HepG2 (cell line): ENCODE data around the gene ZFTA. TPM values are rescaled to one million over a fixed set of nuclear protein-coding genes. Genes with fewer than 3 reads are reported as not detected.
A peak's percentile ranks its signal among the peaks of the same experiment; 100 is the strongest.

Experiments
- AGO2 ChIP-seq: fragments of 200-400 bp; formaldehyde crosslinking; optimal IDR thresholded peaks from 2 replicates; pipeline ENCODE3; 2017; ENCODE audit warnings: mild to moderate bottlenecking, low read depth, low read length, moderate library complexity
- HOXA9 ChIP-seq: sonication (generic); formaldehyde crosslinking; IDR thresholded peaks from 2 replicates; pipeline ENCODE4 v1.8.1; 2022; ENCODE audit warnings: missing genetic modification reagents, mild to moderate bottlenecking, moderate library complexity, borderline replicate concordance
- KAT8 ChIP-seq: IDR thresholded peaks from 2 replicates; pipeline ENCODE4 v1.6.1; 2016; ENCODE audit warnings: missing genetic modification reagents, missing compliant biosample characterization
- MED8 ChIP-seq: sonication (generic); formaldehyde crosslinking; IDR thresholded peaks from 2 replicates; pipeline ENCODE4 v1.8.1; 2023; ENCODE audit warnings: mild to moderate bottlenecking, missing genetic modification reagents; ENCODE audit not compliant: insufficient replicate concordance
- MIXL1 ChIP-seq: IDR thresholded peaks from 2 replicates; pipeline ENCODE4 v1.6.1; 2016
- PHF20 ChIP-seq: sonication (generic); formaldehyde crosslinking; IDR thresholded peaks from 2 replicates; pipeline ENCODE4 v1.5.0; 2020; ENCODE audit warnings: mild to moderate bottlenecking, missing genetic modification reagents
- SAP130 ChIP-seq: IDR thresholded peaks from 2 replicates; pipeline ENCODE4 v1.6.1; 2016; ENCODE audit warnings: low read depth
- SRSF1 ChIP-seq: fragments of 200-400 bp; formaldehyde crosslinking; optimal IDR thresholded peaks from 2 replicates; pipeline ENCODE3; 2017; ENCODE audit warnings: mild to moderate bottlenecking, low read depth, low read length, moderate library complexity
- U2AF1 ChIP-seq: fragments of 200-400 bp; formaldehyde crosslinking; optimal IDR thresholded peaks from 2 replicates; pipeline ENCODE3; 2017; ENCODE audit warnings: mild to moderate bottlenecking, low read depth, low read length
- ZBTB2 ChIP-seq: sonication (generic); formaldehyde crosslinking; IDR thresholded peaks from 2 replicates; pipeline ENCODE4 v1.8.0; 2022; ENCODE audit warnings: low read depth, missing genetic modification reagents
- ZFY ChIP-seq: sonication (generic); formaldehyde crosslinking; IDR thresholded peaks from 2 replicates; pipeline ENCODE4 v1.4.0; 2020; ENCODE audit warnings: missing genetic modification reagents
- ZNF260 ChIP-seq: sonication (generic); formaldehyde crosslinking; IDR thresholded peaks from 2 replicates; pipeline ENCODE4 v1.4.0; 2020; ENCODE audit warnings: missing genetic modification reagents, low read depth, mild to moderate bottlenecking, borderline replicate concordance
- ZNF350 ChIP-seq: sonication (generic); formaldehyde crosslinking; IDR thresholded peaks from 2 replicates; pipeline ENCODE4 v1.4.0; 2020; ENCODE audit warnings: mild to moderate bottlenecking, low read depth, missing genetic modification reagents, borderline replicate concordance
- ZNF430 ChIP-seq: sonication (generic); formaldehyde crosslinking; IDR thresholded peaks from 2 replicates; pipeline ENCODE4 v1.9.0; 2021; ENCODE audit warnings: mild to moderate bottlenecking, missing genetic modification reagents
- ZNF441 ChIP-seq: sonication (generic); formaldehyde crosslinking; IDR thresholded peaks from 2 replicates; pipeline ENCODE4 v1.7.0; 2021; ENCODE audit warnings: missing genetic modification reagents, borderline replicate concordance
- ZNF510 ChIP-seq: sonication (generic); formaldehyde crosslinking; IDR thresholded peaks from 2 replicates; pipeline ENCODE4 v1.4.0; 2020; ENCODE audit warnings: low read depth, mild to moderate bottlenecking, missing genetic modification reagents
- ZNF605 ChIP-seq: sonication (generic); formaldehyde crosslinking; IDR thresholded peaks from 2 replicates; pipeline ENCODE4 v1.8.0; 2022; ENCODE audit warnings: mild to moderate bottlenecking, missing genetic modification reagents
- polyA plus RNA-seq, 8 experiments: library from polyadenylated mRNA; depleted of rRNA in 3 of 8; stranded (reverse) in 7 of 8; unstranded in 1 of 8; fragments of >200 nt; fragmentation: Illumina TruSeq in 4 of 8; extraction: Trizol in 4 of 8; gene quantifications; 2 replicates each; pipeline versions ENCODE4 v1.2.1 to v1.2.3, GENCODE V29; 2011 to 2016; ENCODE audit warnings: low read depth in 4 of 8, missing spikeins in 1 of 8, mixed read lengths in 1 of 8; ENCODE audit not compliant: insufficient read depth in 1 of 8
- total RNA-seq, 5 experiments: library from RNA; depleted of rRNA; stranded (reverse); fragments of >200 nt; fragmentation: Illumina TruSeq; extraction: Trizol; gene quantifications; 2 replicates each; pipeline ENCODE4 v1.2.3, GENCODE V29; 2016; ENCODE audit warnings: low read depth in 1 of 5
- TF ChIP-seq, protein P1 (sequence below): IDR thresholded peaks from 2 replicates; pipeline ENCODE4 v1.6.1; 2016; ENCODE audit warnings: missing compliant biosample characterization, missing genetic modification reagents, borderline replicate concordance
- TF ChIP-seq, protein P2 (sequence below): sonication (generic); formaldehyde crosslinking; IDR thresholded peaks from 2 replicates; pipeline ENCODE4 v1.4.0; 2020; ENCODE audit warnings: missing genetic modification reagents

The ZFTA gene
- total and polyA plus RNA-seq, 2 of the 13 experiments (the other 11 are each of a cell fraction or from before 2014, with no cell fraction given) = 3.9 to 10.4 TPM

DNA sequence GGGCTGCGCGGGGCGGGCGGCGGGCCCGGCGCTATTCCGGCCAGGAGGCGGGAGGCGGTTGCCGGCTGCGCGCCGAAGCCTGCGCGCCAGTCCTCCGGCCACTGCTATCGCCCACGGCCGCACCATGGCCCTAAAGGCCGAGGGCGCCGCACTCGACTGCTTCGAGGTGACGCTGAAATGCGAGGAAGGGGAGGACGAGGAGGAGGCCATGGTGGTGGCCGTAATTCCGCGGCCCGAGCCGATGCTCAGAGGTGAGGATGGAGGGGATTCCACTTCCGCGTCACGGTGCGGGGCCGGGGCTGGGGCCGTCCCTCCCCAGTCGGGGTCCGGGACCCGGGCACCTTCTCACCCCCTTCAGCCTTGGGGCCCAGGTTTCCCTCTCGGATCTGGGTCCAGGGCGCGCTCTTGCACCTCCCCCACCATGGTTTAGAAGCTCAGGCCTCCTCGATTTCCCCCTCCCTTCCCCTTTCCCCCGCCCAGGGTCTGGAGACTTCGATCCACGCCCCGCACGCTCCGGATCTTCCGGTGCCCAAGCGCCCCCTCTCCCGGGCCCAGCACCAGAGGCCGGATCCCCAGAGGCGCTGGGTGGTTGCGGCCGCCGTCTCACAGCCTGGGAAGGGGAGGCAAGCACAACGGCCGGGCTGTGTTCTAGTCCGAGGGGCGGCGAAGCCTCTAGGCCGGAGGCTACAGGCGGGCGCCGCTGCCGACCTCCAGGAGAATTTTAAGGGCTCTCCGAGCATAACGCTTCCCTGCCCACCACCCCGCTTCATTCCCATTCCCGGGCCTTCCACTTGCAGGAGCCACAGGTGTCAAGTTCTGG, 45.2 kb upstream of the ZFTA start (continued):
- 0 out of 2 replicates have a peak, but pooled peaks have one; percentile 78 for TF ChIP-seq ZNF510 (CRISPR knock-in tag)
- TF ChIP-seq ZBTB2 (CRISPR knock-in tag) = peak; percentile 63
- peak; percentile 75 for TF ChIP-seq SAP130 (CRISPR knock-in tag)
- TF ChIP-seq, protein P1, sequence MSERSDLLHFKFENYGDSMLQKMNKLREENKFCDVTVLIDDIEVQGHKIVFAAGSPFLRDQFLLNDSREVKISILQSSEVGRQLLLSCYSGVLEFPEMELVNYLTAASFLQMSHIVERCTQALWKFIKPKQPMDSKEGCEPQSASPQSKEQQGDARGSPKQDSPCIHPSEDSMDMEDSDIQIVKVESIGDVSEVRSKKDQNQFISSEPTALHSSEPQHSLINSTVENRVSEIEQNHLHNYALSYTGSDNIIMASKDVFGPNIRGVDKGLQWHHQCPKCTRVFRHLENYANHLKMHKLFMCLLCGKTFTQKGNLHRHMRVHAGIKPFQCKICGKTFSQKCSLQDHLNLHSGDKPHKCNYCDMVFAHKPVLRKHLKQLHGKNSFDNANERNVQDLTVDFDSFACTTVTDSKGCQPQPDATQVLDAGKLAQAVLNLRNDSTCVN (CRISPR knock-in tag) = peak; percentile 13; the same call in 1 of the 2 replicates
- TF ChIP-seq ZNF350 (CRISPR knock-in tag) = peak; percentile 64; the same call in 1 of the 2 replicates
- TF ChIP-seq ZNF605 (CRISPR knock-in tag) = 0 out of 2 replicates have a peak, but pooled peaks have one; percentile 10
- no peak for TF ChIP-seq ZNF430 (CRISPR knock-in tag)
- peak; percentile 72 for TF ChIP-seq KAT8 (CRISPR knock-in tag)
- TF ChIP-seq AGO2 = peak; percentile 84
- no peak for TF ChIP-seq MIXL1
- TF ChIP-seq MED8 = no peak
- peak; percentile 72 for TF ChIP-seq SRSF1
- TF ChIP-seq HOXA9 (CRISPR knock-in tag) = 0 out of 2 replicates have a peak, but pooled peaks have one; percentile 8
- no peak for TF ChIP-seq ZNF441 (CRISPR knock-in tag)
- TF ChIP-seq, protein P2, sequence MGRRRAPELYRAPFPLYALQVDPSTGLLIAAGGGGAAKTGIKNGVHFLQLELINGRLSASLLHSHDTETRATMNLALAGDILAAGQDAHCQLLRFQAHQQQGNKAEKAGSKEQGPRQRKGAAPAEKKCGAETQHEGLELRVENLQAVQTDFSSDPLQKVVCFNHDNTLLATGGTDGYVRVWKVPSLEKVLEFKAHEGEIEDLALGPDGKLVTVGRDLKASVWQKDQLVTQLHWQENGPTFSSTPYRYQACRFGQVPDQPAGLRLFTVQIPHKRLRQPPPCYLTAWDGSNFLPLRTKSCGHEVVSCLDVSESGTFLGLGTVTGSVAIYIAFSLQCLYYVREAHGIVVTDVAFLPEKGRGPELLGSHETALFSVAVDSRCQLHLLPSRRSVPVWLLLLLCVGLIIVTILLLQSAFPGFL (CRISPR knock-in tag) = no peak
- TF ChIP-seq U2AF1 = no peak
- TF ChIP-seq ZNF260 (CRISPR knock-in tag) = no peak
- peak; percentile 36; the same call in 1 of the 2 replicates for TF ChIP-seq PHF20
- TF ChIP-seq ZFY = peak; percentile 72
